Transverse colon (tissue), 4 donors: ENCODE results near the gene RAB3C. TPM values are rescaled to one million over a fixed set of nuclear protein-coding genes. Genes with fewer than 3 reads are reported as not detected.

Source experiments
- DNase-seq: peaks from one replicate; pipeline ENCODE4 v3.0.0-alpha.2; 2019
- H3K27ac ChIP-seq, 4 donors: fragments of 200-600 bp; sonication (generic); 2 replicates each; pipeline ENCODE4 v1.5.1; 2016 to 2018; ENCODE audit warnings: inconsistent platforms in 4 of 4
- H3K27me3 ChIP-seq: fragments of 200-600 bp; sonication (generic); 2 replicates; pipeline ENCODE4 v1.5.1; 2017; ENCODE audit warnings: inconsistent platforms
- H3K36me3 ChIP-seq, 4 donors: fragments of 200-600 bp; sonication (generic); 2 replicates each; pipeline ENCODE4 v1.5.1; 2017 to 2019; ENCODE audit warnings: inconsistent platforms in 4 of 4
- H3K4me1 ChIP-seq, 4 donors: fragments of 200-600 bp; sonication (generic); 2 replicates each; pipeline ENCODE4 v1.5.1; 2017 to 2020; ENCODE audit warnings: inconsistent platforms in 4 of 4
- H3K4me3 ChIP-seq, 4 donors: fragments of 200-600 bp; sonication (generic); 1 replicate in 1 of 4; 2 replicates in 3 of 4; pipeline versions ENCODE4 v1.5.1 to v1.6.1; 2017 to 2019; ENCODE audit warnings: inconsistent platforms in 4 of 4
- H3K9me3 ChIP-seq, 2 donors: fragments of 200-600 bp; sonication (generic); 2 replicates each; pipeline ENCODE4 v1.5.1; 2017 to 2019; ENCODE audit warnings: inconsistent platforms in 2 of 2
- EP300 ChIP-seq: sonication (generic); formaldehyde crosslinking; IDR thresholded peaks from one replicate; pipeline ENCODE4 v1.6.1; 2017; ENCODE audit warnings: antibody characterized with exemption, low read depth
- POLR2A ChIP-seq: fragments of 450-650 bp; IDR thresholded peaks from one replicate; pipeline ENCODE4 v1.6.1; 2016; ENCODE audit warnings: antibody characterized with exemption, mild to moderate bottlenecking, moderate library complexity
- POLR2AphosphoS5 ChIP-seq, 3 donors: sonication (generic); formaldehyde crosslinking; IDR thresholded peaks; one replicate each; pipeline ENCODE4 v1.6.1; 2016; ENCODE audit warnings: antibody characterized with exemption in 3 of 3
- WGBS, 2 donors: methylation state at CpG; one replicate each; pipeline ENCODE4 v1.1.5; 2018; ENCODE audit warnings: low coverage in 1 of 2; 5-methylcytosine and 5-hydroxymethylcytosine counted together
- in situ Hi-C, 4 donors: fragments of 200-750 bp; cut with MboI; loops; one replicate each; pipeline versions ENCODE4 v1.15.0 to v1.15.1; 2017; ENCODE audit warnings: low sequenced_read_pairs in 3 of 4, low pct_ligation_motif_present in 1 of 4, low pct_unique_long_range_greater_than_20kb in 1 of 4
- intact Hi-C: fragments of 100-400 bp; cut with DNase I; formaldehyde crosslinking; loops from one replicate; pipeline ENCODE4 v1.15.1; 2023; ENCODE audit warnings: low total_unique reads
- total RNA-seq, 4 donors: library from RNA; depleted of rRNA; stranded (reverse); fragments of >200 nt; gene quantifications; one replicate each; pipeline ENCODE4 v1.1.0, GENCODE V29; 2016
- TF ChIP-seq, protein P1 (sequence below), 5 experiments: fragments of 200-600 bp in 3 of 5; fragments of 450-650 bp in 2 of 5; sonication (generic) in 3 of 5; IDR thresholded peaks; 1 replicate in 2 of 5; 2 replicates in 3 of 5; pipeline ENCODE4 v1.5.1; 2016 to 2017; ENCODE audit warnings: antibody characterized with exemption in 5 of 5, inconsistent platforms in 3 of 5, mild to moderate bottlenecking in 2 of 5, moderate library complexity in 1 of 5

The RAB3C gene
- total RNA-seq, 4 donors from 2014 or later: 0.20 to 0.75 (median 0.51) TPM

DNA sequence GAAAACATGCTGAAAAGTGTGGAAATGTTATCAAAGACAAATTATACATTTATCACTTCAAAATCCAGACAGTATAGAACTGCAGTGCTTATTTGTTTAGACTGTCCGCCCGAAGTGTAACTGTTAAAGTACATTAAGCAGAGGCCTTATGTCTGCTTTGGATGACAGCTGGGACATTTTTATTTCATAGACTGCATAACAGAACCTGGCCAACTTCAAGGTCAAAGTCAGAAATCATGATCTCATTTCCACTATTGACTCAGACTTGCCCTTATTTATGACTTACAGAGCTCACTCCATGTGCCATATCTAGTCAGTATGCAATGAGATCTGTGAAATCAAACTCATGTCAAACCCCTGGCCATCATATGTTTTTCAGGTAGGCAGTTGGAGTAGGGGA is 87.7 kb downstream of the RAB3C start:
- no peak for DNase-seq
- Histone ChIP-seq H3K27ac (no peak overlapping the region), H3K4me3 (no peak overlapping the region), H3K36me3 (no peaks in the 10 kb centered on the region), H3K9me3 (no peaks in the 10 kb centered on the region), H3K27me3 (no peaks in the 10 kb centered on the region), H3K4me1 (no peaks in the 10 kb centered on the region)
- intact Hi-C loops (no loop called here), in situ Hi-C loops (no loop called here)
- WGBS, 2 donors: 64 to 79% methylated on average over 2 of the region's 2 CpGs
- TF ChIP-seq EP300 (no peak), POLR2A (no peak), POLR2AphosphoS5 (IDR thresholded peaks at IDR 0.05) (no peak)
- TF ChIP-seq, protein P1, sequence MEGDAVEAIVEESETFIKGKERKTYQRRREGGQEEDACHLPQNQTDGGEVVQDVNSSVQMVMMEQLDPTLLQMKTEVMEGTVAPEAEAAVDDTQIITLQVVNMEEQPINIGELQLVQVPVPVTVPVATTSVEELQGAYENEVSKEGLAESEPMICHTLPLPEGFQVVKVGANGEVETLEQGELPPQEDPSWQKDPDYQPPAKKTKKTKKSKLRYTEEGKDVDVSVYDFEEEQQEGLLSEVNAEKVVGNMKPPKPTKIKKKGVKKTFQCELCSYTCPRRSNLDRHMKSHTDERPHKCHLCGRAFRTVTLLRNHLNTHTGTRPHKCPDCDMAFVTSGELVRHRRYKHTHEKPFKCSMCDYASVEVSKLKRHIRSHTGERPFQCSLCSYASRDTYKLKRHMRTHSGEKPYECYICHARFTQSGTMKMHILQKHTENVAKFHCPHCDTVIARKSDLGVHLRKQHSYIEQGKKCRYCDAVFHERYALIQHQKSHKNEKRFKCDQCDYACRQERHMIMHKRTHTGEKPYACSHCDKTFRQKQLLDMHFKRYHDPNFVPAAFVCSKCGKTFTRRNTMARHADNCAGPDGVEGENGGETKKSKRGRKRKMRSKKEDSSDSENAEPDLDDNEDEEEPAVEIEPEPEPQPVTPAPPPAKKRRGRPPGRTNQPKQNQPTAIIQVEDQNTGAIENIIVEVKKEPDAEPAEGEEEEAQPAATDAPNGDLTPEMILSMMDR (IDR thresholded peaks at IDR 0.05): no peak

DNA sequence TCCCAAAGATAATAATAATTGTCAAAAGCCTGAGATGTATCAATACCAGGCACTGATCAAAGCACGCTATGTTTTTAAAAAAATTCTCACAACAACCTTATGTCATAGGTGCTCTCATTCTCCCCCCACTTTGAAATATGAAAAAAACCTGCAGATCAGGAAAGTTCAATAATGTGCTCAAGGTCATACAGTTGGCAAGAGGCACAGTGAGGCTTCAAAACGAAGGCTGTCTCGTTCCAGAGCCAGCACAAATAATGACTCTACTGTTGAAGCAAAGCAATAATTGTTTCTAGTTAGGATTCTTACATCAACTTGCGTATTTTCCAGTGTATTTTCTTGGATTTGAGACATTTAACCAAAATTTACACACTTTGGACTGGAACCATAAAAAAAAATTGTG is 88.3 kb downstream of the RAB3C start:
- 72 to 76% methylated on average over 4 of the region's 4 CpGs for WGBS, 2 donors
- in situ Hi-C loops: no loop called here

GRCh38 chr5:58672521-58672920 is 89.6 kb downstream of the RAB3C start:
- WGBS, 2 donors: 82 to 94% methylated on average over 2 of the region's 2 CpGs
- TF ChIP-seq POLR2AphosphoS5 (IDR thresholded peaks at IDR 0.05) (no peak), POLR2A (no peak), EP300 (no peak)
- TF ChIP-seq, protein P1 (IDR thresholded peaks at IDR 0.05): no peak
- in situ Hi-C loops: no loop called here
- intact Hi-C loops: no loop called here
- Histone ChIP-seq H3K36me3 (no peaks in the 10 kb centered on the region), H3K4me1 (no peaks in the 10 kb centered on the region), H3K4me3 (no peak overlapping the region), H3K27ac (no peak overlapping the region), H3K27me3 (no peaks in the 10 kb centered on the region), H3K9me3 (no peaks in the 10 kb centered on the region)
- DNase-seq: no peak

More for the DNA sequence above, 88.3 kb downstream of the RAB3C start:
- no peaks in the 10 kb centered on the region for H3K4me1 ChIP-seq
- H3K27me3 ChIP-seq: no peaks in the 10 kb centered on the region
- no peaks in the 10 kb centered on the region for H3K9me3 ChIP-seq
- no peak for DNase-seq
- H3K27ac ChIP-seq: no peak overlapping the region
- no peaks in the 10 kb centered on the region for H3K36me3 ChIP-seq
- H3K4me3 ChIP-seq: no peak overlapping the region
- TF ChIP-seq EP300 (no peak), POLR2AphosphoS5 (IDR thresholded peaks at IDR 0.05) (no peak), POLR2A (no peak)
- TF ChIP-seq, protein P1 (IDR thresholded peaks at IDR 0.05): no peak
- intact Hi-C loops: no loop called here

- TF ChIP-seq EP300 (no peak), POLR2AphosphoS5 (IDR thresholded peaks at IDR 0.05) (no peak), POLR2A (no peak)
- TF ChIP-seq, protein P1 (IDR thresholded peaks at IDR 0.05): no peak
- Histone ChIP-seq H3K9me3 (no peaks in the 10 kb centered on the region), H3K27ac (no peak overlapping the region), H3K27me3 (no peaks in the 10 kb centered on the region), H3K4me1 (no peaks in the 10 kb centered on the region), H3K4me3 (no peak overlapping the region), H3K36me3 (no peaks in the 10 kb centered on the region)
- DNase-seq: no peak
- WGBS, 2 donors: 78 to 85% methylated on average over 2 of the region's 2 CpGs
- in situ Hi-C loops (no loop called here), intact Hi-C loops (no loop called here)
These were observed 91.2 kb downstream of the RAB3C start for GRCh38 chr5:58674070-58674469.
